GM20000 (cell line): ENCODE results near the gene HERPUD2.

Experiments used
- DNase-seq: peaks from one replicate; pipeline ENCODE4 v3.0.0; 2012; ENCODE audit warnings: low spot score
- TF ChIP-seq, protein P1 (sequence below): IDR thresholded peaks from 2 replicates; pipeline ENCODE4 v1.5.1; 2012; ENCODE audit warnings: mild to moderate bottlenecking, control low read depth; ENCODE audit errors: extremely low read depth, missing control alignments

HERPUD2 gene

GRCh38 chr7:35721288-35721687 is 26.4 kb upstream of the HERPUD2 start:
- no peak for DNase-seq
- TF ChIP-seq, protein P1, sequence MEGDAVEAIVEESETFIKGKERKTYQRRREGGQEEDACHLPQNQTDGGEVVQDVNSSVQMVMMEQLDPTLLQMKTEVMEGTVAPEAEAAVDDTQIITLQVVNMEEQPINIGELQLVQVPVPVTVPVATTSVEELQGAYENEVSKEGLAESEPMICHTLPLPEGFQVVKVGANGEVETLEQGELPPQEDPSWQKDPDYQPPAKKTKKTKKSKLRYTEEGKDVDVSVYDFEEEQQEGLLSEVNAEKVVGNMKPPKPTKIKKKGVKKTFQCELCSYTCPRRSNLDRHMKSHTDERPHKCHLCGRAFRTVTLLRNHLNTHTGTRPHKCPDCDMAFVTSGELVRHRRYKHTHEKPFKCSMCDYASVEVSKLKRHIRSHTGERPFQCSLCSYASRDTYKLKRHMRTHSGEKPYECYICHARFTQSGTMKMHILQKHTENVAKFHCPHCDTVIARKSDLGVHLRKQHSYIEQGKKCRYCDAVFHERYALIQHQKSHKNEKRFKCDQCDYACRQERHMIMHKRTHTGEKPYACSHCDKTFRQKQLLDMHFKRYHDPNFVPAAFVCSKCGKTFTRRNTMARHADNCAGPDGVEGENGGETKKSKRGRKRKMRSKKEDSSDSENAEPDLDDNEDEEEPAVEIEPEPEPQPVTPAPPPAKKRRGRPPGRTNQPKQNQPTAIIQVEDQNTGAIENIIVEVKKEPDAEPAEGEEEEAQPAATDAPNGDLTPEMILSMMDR = no peak

GRCh38 chr7:35720849-35721248 is 25.9 kb upstream of the HERPUD2 start:
- TF ChIP-seq, protein P1 = no peak
- DNase-seq = no peak

DNA sequence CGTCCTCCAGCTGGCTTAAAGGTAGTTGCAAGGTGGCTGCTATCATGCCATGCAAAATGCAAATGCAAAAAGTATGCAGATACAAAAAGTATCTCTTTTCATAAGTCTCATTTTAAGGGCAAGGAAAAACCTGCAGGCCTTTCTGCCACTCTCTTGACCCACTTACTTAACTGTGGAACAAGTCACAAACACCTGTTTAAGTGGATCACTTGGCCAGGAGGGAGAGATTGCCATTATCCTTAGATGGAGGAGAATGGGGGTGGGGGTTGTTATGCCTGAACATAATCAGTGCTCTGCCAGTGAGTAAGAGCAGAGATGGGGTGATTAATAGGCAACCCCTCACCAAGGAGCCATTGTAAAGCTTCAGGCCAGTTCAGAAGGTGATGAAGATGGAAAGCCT is 25.1 kb upstream of the HERPUD2 start:
- DNase-seq = no peak
- TF ChIP-seq, protein P1 = no peak

DNA sequence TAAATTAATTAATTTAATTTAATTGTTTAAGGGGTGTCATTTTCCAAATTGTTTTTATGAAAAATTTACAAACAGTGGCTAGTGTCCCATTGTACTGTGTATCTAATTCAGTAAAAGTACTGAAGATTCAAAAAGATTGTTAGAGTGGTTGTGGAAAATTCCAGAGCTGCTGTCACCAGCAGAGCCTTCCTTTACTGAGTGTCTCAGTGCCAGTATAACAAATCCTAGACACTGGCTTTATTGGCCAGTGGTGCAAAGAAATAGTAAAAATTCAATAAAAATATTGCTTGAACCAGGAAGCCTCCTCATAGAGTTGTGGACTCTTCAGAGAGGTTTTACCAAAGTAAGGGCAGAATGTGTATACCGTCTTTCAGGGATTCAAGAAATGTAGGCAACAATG is 23.1 kb upstream of the HERPUD2 start:
- DNase-seq = no peak
- TF ChIP-seq, protein P1 = no peak

- TF ChIP-seq, protein P1 = no peak
- DNase-seq = no peak
Measured at GRCh38 chr7:35717516-35717915, 22.6 kb upstream of the HERPUD2 start.

- no peak for DNase-seq
- TF ChIP-seq, protein P1 = no peak
Measured at GRCh38 chr7:35717013-35717412, 22.1 kb upstream of the HERPUD2 start.

GRCh38 chr7:35716038-35716803 is 21.3 kb upstream of the HERPUD2 start:
- no peak for DNase-seq
- TF ChIP-seq, protein P1 = no peak
